DOHH2 (cell line): Measurements from ENCODE around the gene SIMC1.
"Not testable (repeated sequence)": the region's sequence is repeated elsewhere in the genome, so short reads cannot be mapped to it uniquely, and the experiment has no call there.

ENCODE experiments used
- H3F3A ChIP-seq: fragments of 200-600 bp; sonication (generic), shearing (Covaris generic); 2 replicates; pipeline ENCODE4 v1.6.0; 2016; ENCODE audit warnings: antibody characterized with exemption, mild to moderate bottlenecking; ENCODE audit not compliant: control insufficient read depth, insufficient read depth
- H3K27ac ChIP-seq: fragments of 200-600 bp; sonication (generic); 2 replicates; pipeline ENCODE4 v1.5.1; 2014; ENCODE audit warnings: low read depth, mild to moderate bottlenecking, low read length, moderate library complexity
- H3K27me3 ChIP-seq: fragments of 200-600 bp; sonication (generic); 2 replicates; pipeline ENCODE4 v1.6.1; 2014; ENCODE audit warnings: mild to moderate bottlenecking, low read length, mixed read lengths; ENCODE audit not compliant: control insufficient read depth
- H3K36me3 ChIP-seq: fragments of 200-600 bp; sonication (generic); 2 replicates; pipeline ENCODE4 v1.6.1; 2014; ENCODE audit warnings: mild to moderate bottlenecking, low read length, moderate library complexity, mixed read lengths; ENCODE audit not compliant: control insufficient read depth
- H3K4me1 ChIP-seq: fragments of 200-600 bp; sonication (generic); 2 replicates; pipeline ENCODE4 v1.6.1; 2014; ENCODE audit warnings: mild to moderate bottlenecking, low read length, mixed read lengths; ENCODE audit not compliant: control insufficient read depth
- H3K4me2 ChIP-seq: fragments of 200-600 bp; sonication (generic); 2 replicates; pipeline ENCODE4 v1.6.0; 2014; ENCODE audit warnings: mild to moderate bottlenecking, low read length, moderate library complexity
- H3K4me3 ChIP-seq: fragments of 200-600 bp; sonication (generic); 2 replicates; pipeline ENCODE4 v1.5.1; 2014; ENCODE audit warnings: mild to moderate bottlenecking, low read length, mixed read lengths
- H3K79me2 ChIP-seq: fragments of 200-600 bp; sonication (generic); 2 replicates; pipeline ENCODE4 v1.6.1; 2014; ENCODE audit warnings: mild to moderate bottlenecking, low read length, mixed read lengths; ENCODE audit not compliant: control insufficient read depth
- H3K9me2 ChIP-seq: fragments of 200-600 bp; sonication (generic); replicated peaks from 2 replicates; pipeline ENCODE4 v1.6.1; 2014; ENCODE audit warnings: mild to moderate bottlenecking, low read length, mixed read lengths; ENCODE audit not compliant: control insufficient read depth
- H3K9me3 ChIP-seq: fragments of 200-600 bp; sonication (generic); 2 replicates; pipeline ENCODE4 v1.6.1; 2014; ENCODE audit warnings: antibody characterized with exemption, low read length, mixed read lengths; ENCODE audit not compliant: control insufficient read depth, insufficient read depth
- H4K20me1 ChIP-seq: fragments of 200-600 bp; sonication (generic); 2 replicates; pipeline ENCODE4 v1.6.0; 2014; ENCODE audit warnings: low read depth, mild to moderate bottlenecking, antibody characterized with exemption, low read length, moderate library complexity; ENCODE audit not compliant: control insufficient read depth, insufficient read depth
- EZH2phosphoT487 ChIP-seq: fragments of 200-600 bp; sonication (generic); IDR thresholded peaks from 2 replicates; pipeline ENCODE4 v1.6.1; 2017; ENCODE audit warnings: borderline replicate concordance, mild to moderate bottlenecking, antibody characterized with exemption, low read length, moderate library complexity, mixed read lengths
- TF ChIP-seq, protein P1 (sequence below): fragments of 200-600 bp; sonication (generic); IDR thresholded peaks from one replicate; pipeline ENCODE4 v1.5.1; 2014; ENCODE audit warnings: antibody characterized with exemption, mild to moderate bottlenecking, low read depth, low read length; ENCODE audit not compliant: poor library complexity, severe bottlenecking

SIMC1 gene

DNA sequence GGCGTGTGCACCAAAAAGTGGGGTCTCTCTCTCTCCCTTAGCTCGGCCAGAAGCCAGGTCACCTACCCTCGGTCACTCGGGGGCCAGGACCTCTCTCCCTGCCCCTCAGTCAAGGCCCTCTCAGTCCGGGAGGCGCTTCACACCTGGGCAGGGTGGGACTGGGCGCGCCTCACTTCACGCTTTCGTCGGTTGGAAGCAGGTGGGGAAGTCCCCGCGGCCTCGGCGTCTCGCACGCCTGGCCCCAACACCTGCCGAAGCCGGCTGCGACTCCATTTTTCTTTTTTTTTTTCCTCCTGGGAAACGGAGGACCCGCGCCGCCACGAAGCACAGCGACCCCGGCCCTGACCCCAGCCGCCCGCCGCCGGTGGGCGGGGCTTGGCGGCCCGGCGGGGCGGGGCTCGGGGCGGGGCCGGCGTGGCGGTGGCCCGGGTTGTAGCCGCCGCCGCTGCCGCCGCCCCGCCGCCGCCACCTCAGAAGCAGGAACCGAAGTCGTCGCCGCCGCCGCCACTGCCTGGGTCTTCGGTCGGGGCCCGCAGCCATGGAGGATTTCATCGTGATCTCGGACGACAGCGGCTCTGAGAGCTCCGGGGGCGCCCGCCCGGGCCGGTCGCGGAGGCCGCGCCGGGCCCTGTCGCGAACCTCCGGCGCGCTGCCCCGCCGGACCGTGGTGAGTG lies at the start of gene SIMC1:
TSS of gene SIMC1 (plus strand) at position 454 of the 674 bp plus-strand sequence. CDS start at position 539, 85 bp downstream.
- H3F3A ChIP-seq, H4K20me1 ChIP-seq, H3K36me3 ChIP-seq, H3K27me3 ChIP-seq, H3K9me2 ChIP-seq, H3K9me3 ChIP-seq: not testable (repeated sequence)
- H3K4me1 ChIP-seq: peaks cover 11% of the 10 kb centered on the region
- peaks cover 21% of the 10 kb centered on the region for H3K79me2 ChIP-seq
- peak within 1 kb of the TSS; percentile 37; the same call in 1 of the 2 replicates for H3K27ac ChIP-seq
- peak within 1 kb of the TSS; percentile 50; the same call in 1 of the 2 replicates for H3K4me3 ChIP-seq
- H3K4me2 ChIP-seq: 0 out of 2 replicates have a peak within 1 kb of the TSS, but pooled peaks have one; percentile 24

DNA sequence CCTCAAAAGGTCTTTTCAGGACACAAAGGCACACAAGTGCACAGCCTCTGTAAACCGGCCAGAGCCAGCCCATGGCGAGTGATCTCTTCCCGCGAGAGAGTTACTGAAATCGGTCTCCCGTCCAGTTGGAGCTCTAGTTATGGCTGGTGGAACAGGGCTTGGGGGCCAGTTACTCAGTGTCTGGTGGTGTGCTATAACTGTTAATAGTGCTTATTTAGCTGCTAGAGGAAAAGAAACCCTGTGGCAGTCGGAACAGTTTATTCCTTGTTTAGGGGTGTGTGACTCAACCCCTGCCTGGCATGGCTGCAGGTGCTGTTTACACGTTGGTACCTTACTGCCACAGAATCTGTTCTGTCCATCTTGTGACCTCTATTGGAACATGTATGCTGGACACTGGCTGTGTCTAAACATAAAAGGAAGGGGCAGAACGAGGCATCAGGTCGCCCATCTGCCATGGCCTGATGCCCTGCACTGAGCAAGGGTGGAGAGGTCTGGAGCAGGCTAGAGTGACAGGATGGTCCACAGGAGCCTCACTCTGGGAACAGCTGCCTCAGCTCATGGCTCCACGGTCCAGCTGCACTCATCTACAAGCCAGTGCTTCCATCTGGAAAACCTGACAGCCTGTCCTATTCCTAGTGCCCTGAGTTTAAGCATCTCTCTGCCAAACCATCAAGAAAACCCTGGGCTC lies 49.6 kb upstream of the SIMC1 start:
- H3K4me1 ChIP-seq: no peaks in the 10 kb centered on the region
- H3K36me3 ChIP-seq: no peaks in the 10 kb centered on the region
- H4K20me1 ChIP-seq: no peaks in the 10 kb centered on the region
- H3K79me2 ChIP-seq: no peaks in the 10 kb centered on the region
- H3K9me2 ChIP-seq: no peaks in the 10 kb centered on the region
- H3K27me3 ChIP-seq: peaks cover 12% of the 10 kb centered on the region
- H3K4me2 ChIP-seq: no peak overlapping the region
- H3K27ac ChIP-seq: no peak overlapping the region
- TF ChIP-seq, protein P1, sequence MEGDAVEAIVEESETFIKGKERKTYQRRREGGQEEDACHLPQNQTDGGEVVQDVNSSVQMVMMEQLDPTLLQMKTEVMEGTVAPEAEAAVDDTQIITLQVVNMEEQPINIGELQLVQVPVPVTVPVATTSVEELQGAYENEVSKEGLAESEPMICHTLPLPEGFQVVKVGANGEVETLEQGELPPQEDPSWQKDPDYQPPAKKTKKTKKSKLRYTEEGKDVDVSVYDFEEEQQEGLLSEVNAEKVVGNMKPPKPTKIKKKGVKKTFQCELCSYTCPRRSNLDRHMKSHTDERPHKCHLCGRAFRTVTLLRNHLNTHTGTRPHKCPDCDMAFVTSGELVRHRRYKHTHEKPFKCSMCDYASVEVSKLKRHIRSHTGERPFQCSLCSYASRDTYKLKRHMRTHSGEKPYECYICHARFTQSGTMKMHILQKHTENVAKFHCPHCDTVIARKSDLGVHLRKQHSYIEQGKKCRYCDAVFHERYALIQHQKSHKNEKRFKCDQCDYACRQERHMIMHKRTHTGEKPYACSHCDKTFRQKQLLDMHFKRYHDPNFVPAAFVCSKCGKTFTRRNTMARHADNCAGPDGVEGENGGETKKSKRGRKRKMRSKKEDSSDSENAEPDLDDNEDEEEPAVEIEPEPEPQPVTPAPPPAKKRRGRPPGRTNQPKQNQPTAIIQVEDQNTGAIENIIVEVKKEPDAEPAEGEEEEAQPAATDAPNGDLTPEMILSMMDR: no peak
- TF ChIP-seq EZH2phosphoT487: no peak
- H3F3A ChIP-seq: no peaks in the 10 kb centered on the region
- H3K9me3 ChIP-seq: no peaks in the 10 kb centered on the region
- no peak overlapping the region for H3K4me3 ChIP-seq

DNA sequence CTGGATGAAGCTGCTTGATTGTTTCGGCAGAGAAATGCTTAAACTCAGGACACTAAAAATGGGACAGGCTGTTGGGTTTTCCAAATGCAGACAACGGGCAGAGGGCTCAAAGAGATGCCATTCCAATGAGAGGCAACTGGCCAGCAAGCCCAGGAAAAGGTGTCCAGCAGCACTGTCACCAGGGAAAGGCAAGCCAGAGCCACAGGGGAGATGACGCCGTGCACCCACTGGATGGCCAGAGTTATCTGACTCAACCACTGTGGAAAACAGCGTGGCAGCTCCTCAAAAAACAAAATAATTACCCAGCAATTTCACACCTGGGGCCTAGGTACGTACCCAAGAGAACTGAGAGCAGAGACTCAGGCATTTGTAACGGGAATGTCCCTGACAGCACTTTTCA lies 48.4 kb upstream of the SIMC1 start:
- Histone ChIP-seq H4K20me1 (no peaks in the 10 kb centered on the region), H3F3A (no peaks in the 10 kb centered on the region), H3K27me3 (0 out of 2 replicates have a peak, but pooled peaks cover 8% of the 10 kb centered on the region), H3K4me1 (no peaks in the 10 kb centered on the region), H3K4me2 (no peak overlapping the region), H3K9me2 (no peaks in the 10 kb centered on the region), H3K36me3 (no peaks in the 10 kb centered on the region), H3K9me3 (no peaks in the 10 kb centered on the region), H3K4me3 (no peak overlapping the region), H3K27ac (no peak overlapping the region), H3K79me2 (no peaks in the 10 kb centered on the region)
- no peak for TF ChIP-seq EZH2phosphoT487
- TF ChIP-seq, protein P1: no peak
